ENCODE results near the gene PCBD1.

The PCBD1 gene

DNA sequence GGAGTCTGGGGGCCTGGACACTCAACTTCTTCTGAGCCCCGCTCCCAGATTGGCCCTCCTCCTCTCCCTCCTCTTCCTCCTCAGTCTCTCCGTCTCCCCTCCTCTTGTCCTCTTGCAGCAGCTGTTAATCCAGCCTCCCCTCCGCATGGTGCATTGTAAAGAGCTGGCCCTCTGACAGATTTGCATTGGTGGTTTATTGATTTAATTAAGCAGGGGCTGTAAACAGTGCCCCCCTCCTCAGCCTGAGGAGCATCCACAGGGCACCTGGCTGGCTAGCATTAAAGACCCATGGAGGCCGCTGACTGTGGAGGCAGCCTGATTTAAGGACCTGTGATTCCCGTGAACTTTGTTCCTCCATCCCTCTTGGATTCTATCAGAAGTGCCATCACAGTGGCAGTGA, 28.9 kb upstream of the PCBD1 start:
- DNase-seq, result no peak

DNA sequence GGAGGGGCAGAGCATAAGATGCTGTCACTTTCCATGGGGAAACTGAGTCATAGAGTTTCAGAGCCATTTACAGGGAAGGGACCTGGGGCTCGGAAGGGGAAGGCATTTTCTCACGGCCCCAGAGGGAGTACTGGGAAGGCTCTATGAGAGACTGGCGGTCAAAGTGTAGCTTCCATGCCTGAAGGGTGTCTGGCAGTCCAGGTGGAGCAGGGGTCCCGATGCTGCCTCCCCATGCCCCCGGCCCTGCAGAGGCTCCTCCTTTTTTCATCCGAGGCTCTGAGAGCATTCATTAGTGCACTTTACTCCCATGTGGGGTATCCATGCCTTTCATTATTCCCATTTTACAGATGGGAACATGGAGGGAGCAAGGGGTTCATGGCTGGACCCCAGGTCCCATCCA, 27.9 kb upstream of the PCBD1 start:
- no peak for DNase-seq

DNA sequence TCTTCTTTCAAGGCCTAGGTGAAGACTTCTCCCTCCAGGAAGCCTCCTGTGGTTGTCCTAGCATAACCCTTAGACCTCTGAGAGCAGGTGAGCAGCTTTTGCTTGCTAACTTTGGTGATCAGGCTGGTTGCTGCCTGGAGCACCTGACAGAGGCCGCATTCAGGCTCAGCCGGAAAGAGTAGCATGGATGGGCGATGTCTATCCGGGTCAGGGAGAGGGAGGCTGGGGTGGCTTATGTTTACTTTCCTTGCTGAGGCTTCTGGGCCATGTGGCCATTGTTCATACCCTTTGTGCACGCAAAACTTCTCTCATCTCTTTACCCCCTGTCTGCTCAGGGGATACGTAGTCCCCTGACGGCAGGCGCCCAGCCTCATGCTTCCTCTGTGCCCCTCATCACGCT, 27.4 kb upstream of the PCBD1 start:
- no peak for DNase-seq

DNA sequence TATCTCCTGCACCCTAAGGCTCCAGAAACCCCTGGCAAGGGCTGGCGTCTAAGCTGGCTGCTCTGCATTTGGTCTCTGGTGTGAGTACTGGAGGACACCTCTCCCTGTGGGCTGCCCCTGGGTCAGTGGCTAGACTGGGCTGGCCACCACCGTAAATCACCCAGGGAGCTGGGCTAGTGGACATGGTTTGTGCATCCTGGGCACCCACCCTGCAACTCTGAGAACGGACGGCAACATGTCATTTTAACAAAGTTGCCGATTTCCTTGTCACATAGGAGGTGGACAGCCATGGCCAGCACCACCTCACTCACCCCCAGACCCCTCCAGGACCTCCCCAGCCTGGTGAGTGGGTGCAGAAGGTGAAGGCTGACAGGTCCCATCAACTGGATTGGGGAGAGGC, 26.8 kb upstream of the PCBD1 start:
- DNase-seq, result no peak

DNA sequence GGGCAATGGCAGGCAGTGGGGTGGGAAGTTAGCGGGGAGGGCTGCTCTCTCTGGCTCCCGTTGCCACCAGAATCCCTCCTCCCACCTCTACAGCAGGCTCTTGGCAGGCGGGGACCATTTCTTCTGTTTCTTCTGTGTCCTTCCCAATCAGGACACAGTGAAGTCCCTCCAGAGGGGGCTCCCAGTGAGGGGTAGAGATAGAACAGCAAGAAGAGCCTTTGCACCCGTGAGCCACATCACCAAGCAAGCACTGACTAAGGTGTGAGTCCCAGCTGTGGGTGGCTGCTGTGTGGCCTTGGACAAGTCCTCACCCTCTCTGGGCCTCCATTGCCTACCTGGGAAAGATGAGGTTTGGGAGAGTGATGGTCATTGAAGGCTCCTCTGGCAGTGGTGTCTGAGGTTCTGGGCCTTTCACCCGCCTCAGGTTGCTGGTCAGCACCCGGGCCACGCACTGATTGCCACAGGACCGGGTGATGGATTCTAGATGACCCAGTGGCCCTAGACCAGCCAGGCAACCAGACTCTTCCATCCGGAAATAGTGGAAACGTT, 26.0 kb upstream of the PCBD1 start:
- no peak for DNase-seq

DNA sequence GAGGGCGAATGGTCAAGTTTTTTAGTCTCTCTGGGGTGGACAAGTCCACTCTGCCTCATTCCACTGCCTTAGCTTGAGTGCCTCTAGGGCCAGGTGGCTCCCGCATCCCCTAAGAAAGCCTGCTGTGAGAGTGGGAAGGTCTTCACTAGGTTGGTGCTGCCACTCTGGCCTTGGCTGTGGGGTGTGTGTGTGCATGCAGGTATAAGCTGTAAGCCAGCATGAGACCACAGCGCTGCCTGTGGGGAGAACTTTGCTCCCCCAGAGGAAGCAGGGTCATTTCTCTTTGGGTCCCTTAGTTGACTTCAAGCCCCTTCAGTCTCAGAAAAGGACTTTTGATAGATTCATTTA, 25.5 kb upstream of the PCBD1 start:
- no peak for DNase-seq

DNA sequence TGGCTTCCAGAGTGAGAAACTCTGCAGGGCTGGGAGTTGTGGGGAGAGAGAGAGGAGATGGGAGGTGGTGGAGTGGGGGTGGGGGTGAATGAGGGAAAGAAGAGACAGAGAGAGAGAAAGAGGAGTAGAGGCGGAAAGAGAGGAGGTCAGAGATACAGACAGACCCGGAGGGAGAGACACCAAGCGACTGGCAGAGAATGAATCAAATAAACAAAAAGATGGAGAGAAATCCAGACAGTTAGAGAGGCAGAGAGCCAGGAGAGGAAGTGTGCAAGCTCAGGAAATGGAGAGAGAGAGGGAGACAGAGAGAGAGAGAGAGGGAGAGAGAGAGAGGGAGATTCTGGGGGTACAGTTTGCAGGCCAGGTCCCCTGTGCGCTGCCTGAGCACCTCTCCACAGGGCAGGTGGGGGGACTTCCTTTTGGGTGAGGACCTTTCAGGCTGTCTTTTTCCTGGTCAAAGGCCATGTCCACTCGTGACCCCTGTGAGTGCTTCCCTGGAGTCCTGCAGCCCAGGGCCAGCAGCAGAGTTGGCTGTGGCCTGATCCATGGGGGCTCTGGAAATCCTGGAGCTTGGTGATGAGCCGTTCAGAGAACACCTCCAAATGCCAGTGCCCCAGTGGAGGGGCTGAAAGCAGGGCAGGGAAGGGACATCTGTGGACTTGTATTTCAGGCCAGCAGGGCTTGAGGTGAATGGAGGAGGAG, 25.0 kb upstream of the PCBD1 start:
- no peak for DNase-seq

DNA sequence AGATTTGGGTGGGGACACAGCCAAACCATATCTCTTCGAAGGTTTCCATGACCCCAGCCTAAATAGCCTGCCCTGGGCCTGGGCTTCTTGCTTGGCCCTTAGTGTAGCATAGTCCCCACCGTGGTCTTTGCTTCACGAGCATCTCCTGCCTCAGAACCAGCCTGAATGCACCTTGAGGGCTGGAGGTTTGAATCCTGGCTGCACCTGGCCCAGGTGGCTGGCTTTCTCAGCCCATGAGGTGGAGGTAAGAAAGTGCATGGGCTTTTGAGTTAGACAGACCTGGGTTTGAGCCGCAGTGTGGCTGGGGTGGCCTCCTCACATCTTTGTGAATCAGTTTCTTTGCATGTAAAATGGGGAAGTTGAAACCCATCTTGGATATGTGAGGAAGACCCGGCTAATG, 24.2 kb upstream of the PCBD1 start:
- no peak for DNase-seq

DNA sequence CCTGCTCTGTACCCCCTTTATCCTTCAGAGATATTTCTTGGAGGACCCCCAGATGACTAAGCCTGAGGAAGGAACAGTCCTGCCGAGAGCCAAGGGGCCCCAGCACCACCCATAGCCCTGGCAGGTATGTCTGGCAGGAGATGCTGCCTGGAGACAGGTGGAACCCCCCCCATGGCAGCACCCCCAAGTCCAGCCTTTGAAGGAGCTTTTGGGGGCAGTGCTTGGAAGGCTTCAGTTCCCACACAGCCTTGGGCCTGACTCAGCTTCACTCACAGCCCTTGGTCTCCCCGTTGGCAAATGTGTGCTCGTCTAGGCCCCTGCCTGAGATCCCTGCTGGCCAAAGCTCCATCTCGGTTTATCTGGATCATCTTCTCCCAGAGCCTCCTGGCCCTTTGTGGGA, 23.0 kb upstream of the PCBD1 start:
- no peak for DNase-seq

DNA sequence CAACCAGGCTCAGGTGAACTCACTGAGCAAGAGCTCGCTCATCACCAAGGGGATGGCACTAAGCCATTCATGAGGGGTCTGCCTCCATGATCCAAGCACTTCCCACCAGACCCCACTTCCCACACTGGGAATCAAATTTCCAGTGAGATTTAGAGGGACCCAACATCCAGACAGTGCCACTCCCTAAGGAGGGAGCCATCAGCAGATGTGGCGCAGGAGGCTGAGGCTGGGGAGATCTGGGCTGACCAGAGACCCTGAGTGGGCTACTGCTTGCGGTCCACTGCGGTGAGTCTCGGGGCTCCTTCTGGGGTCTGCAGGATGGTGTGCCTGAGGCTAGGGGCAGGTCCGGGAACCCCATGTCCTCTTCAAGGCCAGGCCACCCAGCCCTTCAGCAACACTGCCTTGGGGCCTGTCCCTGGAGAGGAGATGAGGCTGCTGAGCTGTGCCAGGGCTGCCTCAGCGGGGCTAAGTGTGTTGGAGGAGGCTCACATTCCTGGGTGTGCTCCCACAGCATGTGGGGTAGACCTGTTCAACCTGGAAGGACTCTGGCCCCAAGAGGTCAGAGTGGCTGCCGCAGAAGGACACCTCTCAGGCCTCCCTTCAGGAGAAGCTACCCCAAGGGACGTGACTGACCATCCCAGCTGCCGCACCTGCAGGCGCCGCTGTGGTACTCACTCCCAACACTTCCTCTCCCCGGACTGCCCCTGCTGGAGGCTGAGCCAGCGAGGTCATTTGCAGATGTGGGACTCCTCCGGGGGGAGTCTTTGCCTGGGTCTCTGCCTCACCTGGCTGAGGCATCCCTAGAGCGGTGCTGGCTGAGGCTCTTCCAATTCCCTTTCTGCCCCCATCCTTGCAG, 22.3 kb upstream of the PCBD1 start:
- no peak for DNase-seq

DNA sequence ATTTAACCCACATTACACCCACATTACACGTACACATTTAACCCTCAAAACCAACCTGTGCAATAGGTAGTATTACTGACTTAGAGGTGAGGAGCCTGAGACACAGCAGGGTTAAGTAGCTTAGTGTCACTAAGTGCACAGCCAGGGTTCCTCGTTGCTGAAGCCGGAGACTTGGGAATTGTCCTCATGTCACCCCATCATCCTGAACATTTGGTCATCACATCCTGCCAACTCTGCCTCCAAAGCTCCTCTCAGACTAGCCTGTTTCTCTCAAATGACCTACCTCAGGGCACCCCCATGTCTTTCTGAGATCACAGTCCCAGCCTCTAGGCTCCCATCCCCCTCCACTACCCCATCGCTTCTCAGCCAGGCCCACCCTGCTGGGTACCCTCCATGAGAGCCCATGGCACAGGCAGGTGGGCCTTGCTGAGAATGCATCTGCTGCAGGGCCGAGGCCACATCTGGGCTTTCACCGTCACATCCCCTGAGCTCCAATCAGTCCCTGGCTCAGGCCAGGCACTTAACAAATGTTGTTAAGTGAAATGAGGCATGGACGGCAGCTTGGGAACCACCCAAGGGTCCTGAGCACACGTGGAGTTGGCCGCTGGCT, 21.1 kb upstream of the PCBD1 start:
- no peak for DNase-seq

DNA sequence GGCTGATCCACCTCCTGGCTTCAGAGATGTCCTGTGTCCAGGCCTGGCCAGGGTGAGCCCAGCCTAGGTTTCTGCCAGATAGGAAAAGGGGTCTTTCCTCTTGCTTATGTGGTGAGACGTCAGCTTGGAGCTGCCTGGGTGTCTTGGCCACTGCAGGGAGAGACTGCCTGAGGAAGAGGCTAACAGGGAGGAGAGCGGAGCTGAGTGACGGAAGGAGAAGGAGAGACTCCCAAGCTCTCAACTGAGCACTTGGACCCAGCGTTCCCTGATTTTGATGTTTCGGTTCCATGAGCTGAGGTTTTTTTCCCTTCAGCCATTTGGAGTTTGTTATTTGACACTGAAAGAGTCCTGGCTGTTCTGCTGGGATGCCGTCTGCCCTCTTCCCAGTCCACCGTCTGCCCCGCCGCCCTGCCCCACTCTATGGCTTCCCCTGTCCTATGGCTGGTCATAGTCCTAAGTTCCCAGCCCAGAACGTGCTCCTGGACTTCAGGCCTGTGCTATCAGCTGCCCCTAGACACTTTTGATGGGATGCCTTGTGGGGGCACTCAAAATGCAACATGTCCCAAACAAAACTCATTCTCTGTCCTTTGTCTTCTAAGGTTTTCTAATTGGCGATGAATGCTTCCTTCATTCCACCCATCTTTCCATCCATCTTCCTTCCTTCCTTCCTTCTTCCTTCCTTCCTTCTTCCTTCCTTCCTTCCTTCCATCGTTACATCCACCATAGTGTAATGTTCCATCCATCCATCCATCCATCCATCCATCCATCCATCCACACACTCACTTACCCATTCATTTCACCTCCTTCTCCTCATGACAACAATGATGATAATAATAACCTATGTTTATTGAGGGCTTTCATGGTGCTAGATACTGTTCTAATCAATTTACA, 20.3 kb upstream of the PCBD1 start:
- no peak for DNase-seq

DNA sequence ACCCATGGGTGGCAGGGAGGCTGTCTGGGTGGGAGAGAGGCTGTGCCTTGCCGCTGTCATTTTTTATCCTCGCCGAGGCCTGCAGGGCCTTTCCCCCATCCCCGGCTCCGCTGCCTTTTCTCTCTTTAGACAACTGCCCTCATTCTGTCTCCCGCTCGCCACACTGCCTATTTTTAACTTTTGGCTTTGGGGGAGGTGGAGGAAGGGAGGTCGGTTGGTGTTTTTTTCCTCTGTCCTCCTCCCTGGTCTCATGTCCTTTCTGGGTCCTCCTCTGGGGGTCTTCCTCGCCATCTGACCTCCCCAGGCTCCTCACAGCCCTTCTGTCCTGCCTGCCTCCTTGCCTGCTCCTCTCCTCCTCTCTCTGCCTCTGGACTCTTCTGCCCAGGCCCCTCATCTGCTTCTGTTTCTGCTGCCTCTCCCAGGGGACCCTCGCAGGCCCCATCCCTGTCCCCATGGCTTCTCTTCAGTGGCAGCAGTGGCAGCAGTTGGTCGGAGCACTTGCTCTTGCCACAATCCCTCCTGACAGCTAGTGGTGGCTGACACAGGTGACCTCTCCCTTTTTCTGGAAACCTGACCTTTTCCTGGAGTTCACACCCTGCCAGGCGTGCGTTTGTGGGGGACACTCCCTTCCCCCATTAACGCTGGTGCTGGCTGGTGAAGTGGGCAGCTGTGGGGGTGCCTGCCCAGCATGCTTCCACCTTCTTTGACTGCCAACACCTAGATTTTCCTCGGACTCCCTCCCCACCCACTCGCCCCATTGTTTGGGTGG, 19.5 kb upstream of the PCBD1 start:
- no peak for DNase-seq

DNA sequence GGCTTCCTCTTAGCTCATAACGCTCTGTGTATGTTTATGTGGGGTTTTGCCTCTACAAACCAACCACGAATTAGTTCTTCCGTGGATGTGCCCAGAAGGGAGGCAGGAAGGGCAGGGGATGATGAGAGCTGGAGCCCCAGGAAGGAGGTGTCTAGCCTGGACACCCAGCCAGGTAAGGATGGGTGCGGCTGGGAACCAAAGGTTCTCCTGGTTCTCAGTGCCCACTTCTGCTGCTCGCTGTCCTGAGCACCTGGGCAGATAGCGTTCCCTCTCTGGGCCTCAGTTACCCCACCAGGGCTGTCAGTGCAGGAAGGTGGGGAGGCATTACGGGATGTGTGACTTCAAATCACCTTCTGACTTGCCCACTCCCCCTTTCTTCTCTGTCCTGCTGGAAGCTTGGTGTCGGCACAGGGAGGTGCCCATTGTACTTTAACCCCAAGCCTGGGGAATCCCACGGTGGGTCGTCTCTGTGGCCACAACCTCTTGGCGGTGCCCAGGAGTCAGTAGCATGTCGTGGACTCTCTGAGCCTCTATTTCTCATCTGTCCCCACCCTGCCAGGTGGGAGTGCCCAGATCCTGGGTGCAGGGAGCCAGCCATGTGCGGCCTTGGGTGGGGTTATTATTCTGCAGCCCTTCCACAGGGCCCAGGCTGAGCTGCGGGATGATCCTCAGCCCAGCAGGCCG, 18.7 kb upstream of the PCBD1 start:
- DNase-seq, result no peak

DNA sequence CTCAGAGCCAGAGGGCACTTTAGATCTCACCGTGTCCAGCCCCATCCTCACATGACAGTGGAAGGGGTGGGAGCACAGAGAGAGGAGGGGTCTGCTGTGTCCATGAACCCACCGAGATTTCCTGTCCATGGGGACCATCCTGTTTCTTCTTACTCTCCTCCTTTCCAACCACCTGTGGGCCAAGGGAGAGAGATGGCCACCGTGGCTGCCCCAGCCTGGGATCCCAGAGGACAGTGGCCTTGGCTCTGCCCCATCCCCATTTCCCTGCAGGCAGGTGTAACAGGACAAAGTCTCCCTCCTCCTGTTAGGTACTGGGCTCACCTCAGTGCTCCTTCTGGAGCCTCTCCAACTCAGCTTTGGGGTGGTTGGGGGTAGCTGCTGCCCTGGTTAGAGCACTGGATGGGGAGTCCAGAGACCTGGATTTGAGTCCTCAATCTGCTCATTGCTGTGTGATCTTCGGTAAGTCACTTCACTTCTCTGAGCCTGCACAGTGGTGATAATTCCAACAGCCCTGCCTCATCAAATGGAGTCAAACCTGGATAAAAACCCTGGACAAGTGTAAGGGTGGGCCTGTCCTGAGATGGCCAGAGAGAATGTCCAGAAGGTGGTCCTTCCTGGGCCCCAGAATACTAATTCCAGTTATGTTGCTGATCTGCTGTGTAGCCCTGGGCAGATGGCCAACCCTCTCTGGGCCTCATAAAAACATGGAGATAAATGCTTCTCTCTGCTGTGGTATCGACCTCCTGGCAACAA, 17.8 kb upstream of the PCBD1 start:
- no peak for DNase-seq

DNA sequence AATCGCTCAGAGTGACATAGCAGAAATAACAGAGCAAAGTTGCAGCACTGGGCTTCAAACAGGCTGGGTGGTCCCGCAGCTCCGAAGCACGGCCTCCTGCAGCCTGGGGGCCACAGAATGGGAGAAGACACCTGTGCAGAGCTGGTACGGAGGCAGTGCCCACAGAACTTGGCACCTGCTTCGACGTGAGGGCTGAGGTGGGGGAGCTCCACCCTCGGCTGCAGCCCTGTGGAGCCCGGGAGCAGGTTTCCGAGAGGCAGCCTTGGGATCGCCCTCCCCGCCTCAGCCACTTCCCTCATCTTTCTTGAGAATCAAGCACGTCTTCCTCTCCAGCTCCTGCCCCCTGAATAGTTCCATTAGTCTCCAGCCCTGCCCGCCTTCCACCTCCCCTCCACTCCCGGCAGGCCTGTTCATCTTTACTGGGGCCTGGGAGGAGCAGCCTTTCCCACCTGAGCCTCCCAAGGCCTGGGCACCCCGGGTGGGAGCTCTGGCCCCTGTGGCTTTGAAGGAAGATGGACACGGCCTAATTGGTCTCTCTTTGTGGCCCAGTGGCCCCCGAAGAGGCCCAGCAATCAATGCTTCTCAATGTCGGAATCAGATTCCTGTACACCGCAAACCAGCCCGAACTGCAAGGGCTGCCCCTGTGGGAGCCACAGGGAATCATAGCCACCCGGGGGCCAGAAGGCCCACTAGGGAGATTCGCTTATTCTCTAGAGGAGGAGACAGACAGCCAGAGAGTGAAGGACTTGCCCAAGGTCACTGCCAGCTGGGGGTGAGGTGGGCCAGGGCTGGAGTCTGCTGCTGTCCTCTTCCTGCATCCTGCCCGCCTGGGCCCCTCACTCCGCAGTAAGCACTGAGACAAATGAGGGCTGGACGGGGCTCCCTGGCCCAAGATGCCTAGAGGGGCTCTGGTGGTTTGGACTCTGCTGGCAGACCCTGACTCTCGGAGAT, 17.0 kb upstream of the PCBD1 start:
- DNase-seq, result no peak

DNA sequence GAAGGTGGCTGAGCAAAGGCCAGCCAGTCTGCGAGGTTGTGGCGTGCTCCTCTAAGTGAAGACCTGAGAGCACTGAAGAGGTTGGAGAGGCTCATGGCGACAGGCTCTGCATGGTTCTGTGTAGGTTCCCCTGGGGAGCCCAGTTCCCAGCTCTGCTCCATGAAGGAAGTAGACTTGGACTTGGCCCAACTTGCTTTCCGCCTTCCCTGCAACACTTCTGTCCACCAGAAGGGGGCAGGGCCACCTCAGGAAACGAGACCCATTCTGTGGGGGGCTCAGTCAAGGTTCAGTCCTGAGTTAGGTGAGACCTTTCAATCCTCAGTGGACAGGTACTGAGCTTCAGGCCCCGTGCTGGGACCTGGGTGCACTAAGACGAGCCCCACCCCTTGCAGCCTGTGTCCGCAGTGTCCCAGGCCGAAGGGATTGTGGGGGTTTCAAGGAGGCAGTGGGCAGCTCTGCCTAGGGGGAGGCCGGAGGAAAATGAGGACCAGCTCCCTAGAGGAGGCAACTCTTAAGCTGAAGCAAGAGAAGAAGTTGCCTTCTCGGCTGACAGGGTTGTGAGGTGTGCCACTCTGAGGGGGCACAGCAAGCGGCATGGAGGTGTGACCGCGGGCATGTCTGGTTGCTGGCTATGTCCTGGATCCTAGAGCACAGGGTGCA, 15.0 kb upstream of the PCBD1 start:
- peak; percentile 22 for DNase-seq

DNA sequence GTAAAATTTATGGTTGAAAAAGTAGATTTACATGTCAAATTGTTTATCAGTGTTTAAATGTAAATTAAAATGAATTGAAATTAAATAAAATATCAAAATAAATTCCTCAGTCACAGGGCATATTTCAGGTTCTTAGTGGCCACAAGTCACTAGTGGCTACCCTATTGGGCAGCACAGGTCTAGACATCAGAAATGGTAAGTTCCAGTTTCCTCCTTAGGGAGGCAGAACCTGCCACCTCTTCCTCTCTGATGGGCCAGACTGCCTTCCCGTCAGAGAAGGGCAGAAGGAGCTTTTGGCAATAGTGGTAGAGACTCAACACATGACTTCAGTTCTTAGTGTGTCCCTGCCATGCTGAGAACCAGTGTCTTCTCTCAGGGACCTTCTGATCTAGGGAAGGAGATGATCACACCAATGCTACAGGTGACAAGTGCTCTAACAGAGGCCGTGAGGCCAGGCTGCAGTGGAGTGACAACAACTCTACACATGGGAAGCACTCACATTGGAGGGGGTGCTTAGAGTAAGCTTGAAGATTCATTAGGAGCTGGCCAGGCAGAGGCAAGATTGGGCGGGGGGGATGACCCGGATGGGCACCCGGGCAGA, 14.4 kb upstream of the PCBD1 start:
- DNase-seq, result no peak
